Esophagus squamous epithelium (tissue), 5 donors: Measurements from ENCODE around the gene ACAD8. TPM values are rescaled to one million over a fixed set of nuclear protein-coding genes. Genes with fewer than 3 reads are reported as not detected.
"Not testable (repeated sequence)": the region's sequence is repeated elsewhere in the genome, so short reads cannot be mapped to it uniquely, and the experiment has no call there.

Experiments used
- DNase-seq: peaks from one replicate; lab custom pipeline; 2025; lab: John Stamatoyannopoulos, UW
- H3K27ac ChIP-seq, 4 donors: fragments of 200-600 bp; sonication (generic); one replicate each; pipeline ENCODE4 v1.5.1; 2016 to 2019; ENCODE audit warnings: mild to moderate bottlenecking in 1 of 4
- H3K27me3 ChIP-seq, 4 donors: fragments of 200-600 bp; sonication (generic); 1 replicate in 3 of 4; 2 replicates in 1 of 4; pipeline versions ENCODE4 v1.5.1 to v1.6.0; 2017 to 2021; ENCODE audit warnings: antibody characterized with exemption in 1 of 4
- H3K36me3 ChIP-seq, 3 donors: fragments of 200-600 bp; sonication (generic); one replicate each; pipeline ENCODE4 v1.5.1; 2016 to 2019
- H3K4me1 ChIP-seq, 3 donors: fragments of 200-600 bp; sonication (generic); one replicate each; pipeline ENCODE4 v1.5.1; 2017 to 2019
- H3K4me3 ChIP-seq, 4 donors: fragments of 200-600 bp; sonication (generic); 1 replicate in 3 of 4; 2 replicates in 1 of 4; pipeline ENCODE4 v1.5.1; 2016 to 2019; ENCODE audit warnings: mild to moderate bottlenecking in 2 of 4, moderate library complexity in 1 of 4
- H3K9me3 ChIP-seq, 3 donors: fragments of 200-600 bp; sonication (generic); one replicate each; pipeline ENCODE4 v1.5.1; 2016 to 2019
- POLR2A ChIP-seq, 4 donors: fragments of 450-650 bp; IDR thresholded peaks; one replicate each; pipeline ENCODE4 v1.6.1; 2017; ENCODE audit warnings: antibody characterized with exemption in 4 of 4, mild to moderate bottlenecking in 4 of 4, moderate library complexity in 3 of 4
- WGBS, 2 donors: methylation state at CpG; one replicate each; pipeline ENCODE4 v1.1.5; 2018; 5-methylcytosine and 5-hydroxymethylcytosine counted together
- intact Hi-C: fragments of 100-400 bp; cut with DNase I; formaldehyde crosslinking; loops from one replicate; pipeline ENCODE4 v1.15.0; 2022
- total RNA-seq, 4 donors: library from RNA; depleted of rRNA; stranded (reverse); fragments of >200 nt; gene quantifications; one replicate each; pipeline ENCODE4 v1.1.0, GENCODE V29; 2016
- TF ChIP-seq, protein P1 (sequence below), 6 experiments: fragments of 450-650 bp in 4 of 6; fragments of 200-600 bp in 2 of 6; sonication (generic) in 2 of 6; IDR thresholded peaks; one replicate each; pipeline ENCODE4 v1.5.1; 2016 to 2019; ENCODE audit warnings: antibody characterized with exemption in 6 of 6, mild to moderate bottlenecking in 4 of 6, moderate library complexity in 4 of 6
- donor health status: DM: yes; HTN: yes; CAD: no.

Gene ACAD8
- total RNA-seq, 4 donors from 2014 or later, result 11.3 to 25.1 (median 18.2) TPM

DNA sequence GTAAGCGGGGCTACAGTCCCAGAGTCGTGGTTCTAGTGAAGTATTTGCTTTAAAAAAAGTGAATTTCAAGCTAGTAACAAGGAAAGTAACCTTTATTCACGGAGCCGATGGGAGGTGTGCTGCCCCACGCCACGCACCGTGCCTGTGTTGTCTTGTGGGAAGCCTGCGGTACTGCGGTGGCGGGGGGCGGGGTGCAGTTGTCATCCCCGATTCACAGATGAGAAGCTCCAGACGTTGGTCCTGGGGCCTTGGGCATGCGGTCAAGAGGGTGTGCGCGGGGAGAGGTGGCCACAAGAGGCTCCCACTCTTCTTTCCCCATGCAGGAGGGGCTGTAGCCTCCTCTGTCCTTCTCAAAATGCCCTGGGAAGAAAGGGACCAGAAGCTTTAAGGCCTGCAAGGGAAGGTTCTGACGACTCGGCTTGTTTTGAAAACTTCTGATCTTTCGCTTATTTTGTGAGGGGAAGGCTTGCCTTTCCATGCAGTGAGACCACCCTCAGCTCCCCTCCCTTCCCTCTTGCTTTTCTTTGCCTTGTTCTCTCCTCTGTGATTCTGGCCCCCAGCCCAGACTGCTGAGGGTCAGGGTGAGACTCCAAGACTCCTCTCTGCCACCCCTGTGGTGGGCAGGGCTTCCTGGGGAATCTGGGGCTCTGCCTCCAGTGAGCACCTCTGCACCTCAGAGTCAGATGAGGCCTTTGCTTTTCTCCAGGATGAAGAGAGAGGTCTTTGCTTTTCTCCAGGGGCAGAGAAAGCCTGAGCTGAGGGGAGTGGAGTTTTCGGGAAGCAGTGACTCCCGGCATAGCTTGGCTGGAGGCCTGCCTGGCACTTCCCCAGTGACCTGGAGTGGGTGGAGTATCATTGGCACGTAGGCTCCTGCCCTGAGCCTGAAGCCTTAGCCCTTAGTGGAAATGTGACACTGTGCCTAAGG, 29.0 kb downstream of the ACAD8 start:
- 77 to 79% methylated on average over 8 of the region's 22 CpGs for WGBS, 2 donors
- intact Hi-C loops, result no loop called here

DNA sequence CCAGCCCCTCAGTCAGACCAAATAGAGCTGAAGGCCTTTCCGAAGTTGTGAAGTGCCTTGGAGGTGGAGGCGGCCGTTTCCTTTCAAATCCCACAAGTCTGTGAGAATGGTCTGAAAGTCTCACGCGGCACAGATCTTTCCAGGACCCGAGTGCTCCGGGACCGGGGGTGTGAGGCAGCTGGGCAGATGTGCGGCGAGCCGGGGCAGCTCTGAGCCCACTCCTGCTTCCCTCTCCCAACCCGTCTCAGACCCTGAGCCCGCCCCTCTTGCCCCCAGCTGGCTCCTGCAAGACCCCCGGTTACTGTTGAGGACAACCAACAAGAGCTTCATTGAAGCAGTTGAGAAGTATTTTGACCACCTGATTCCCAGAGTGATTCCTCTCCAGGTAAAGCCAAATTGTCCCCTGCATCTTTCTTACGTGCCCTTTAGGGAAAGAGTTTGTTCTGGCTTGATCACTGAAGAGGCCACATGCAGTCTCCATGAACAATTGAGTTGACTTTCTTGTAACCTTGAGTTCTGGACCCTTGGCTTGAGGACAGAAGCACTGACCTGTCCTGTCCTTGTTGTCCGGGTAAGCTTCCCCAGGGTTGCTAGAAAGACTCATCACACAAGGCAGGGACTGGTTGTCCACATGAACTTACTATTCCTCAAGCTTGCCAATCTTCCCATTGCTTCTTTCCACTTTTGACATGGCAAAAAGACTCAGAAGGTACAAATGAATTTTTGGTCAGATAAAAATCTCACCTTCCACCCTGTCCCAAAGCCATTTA, 30.3 kb downstream of the ACAD8 start:
- Histone ChIP-seq H3K4me1 (peaks cover 0 to 8% (median 0%) of the 10 kb centered on the region in 3 donors), H3K9me3 (no peaks in the 10 kb centered on the region), H3K36me3 (no peaks in the 10 kb centered on the region), H3K27me3 (peaks cover 0 to 31% (median 0%) of the 10 kb centered on the region in 4 donors), H3K27ac (no peak overlapping the region), H3K4me3 (no peak overlapping the region)
- DNase-seq, result no peak
- 88 to 96% methylated on average over 7 to 15 of the region's 16 CpGs for whole genome bisulfite sequencing, 2 donors
- TF ChIP-seq, protein P1, sequence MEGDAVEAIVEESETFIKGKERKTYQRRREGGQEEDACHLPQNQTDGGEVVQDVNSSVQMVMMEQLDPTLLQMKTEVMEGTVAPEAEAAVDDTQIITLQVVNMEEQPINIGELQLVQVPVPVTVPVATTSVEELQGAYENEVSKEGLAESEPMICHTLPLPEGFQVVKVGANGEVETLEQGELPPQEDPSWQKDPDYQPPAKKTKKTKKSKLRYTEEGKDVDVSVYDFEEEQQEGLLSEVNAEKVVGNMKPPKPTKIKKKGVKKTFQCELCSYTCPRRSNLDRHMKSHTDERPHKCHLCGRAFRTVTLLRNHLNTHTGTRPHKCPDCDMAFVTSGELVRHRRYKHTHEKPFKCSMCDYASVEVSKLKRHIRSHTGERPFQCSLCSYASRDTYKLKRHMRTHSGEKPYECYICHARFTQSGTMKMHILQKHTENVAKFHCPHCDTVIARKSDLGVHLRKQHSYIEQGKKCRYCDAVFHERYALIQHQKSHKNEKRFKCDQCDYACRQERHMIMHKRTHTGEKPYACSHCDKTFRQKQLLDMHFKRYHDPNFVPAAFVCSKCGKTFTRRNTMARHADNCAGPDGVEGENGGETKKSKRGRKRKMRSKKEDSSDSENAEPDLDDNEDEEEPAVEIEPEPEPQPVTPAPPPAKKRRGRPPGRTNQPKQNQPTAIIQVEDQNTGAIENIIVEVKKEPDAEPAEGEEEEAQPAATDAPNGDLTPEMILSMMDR (IDR thresholded peaks at IDR 0.05), result no peak
- TF ChIP-seq POLR2A (IDR thresholded peaks at IDR 0.05), result no peak
- intact Hi-C loops, result no loop called here

More for the DNA sequence above, 29.0 kb downstream of the ACAD8 start:
- peaks cover 0 to 8% (median 0%) of the 10 kb centered on the region in 3 donors for H3K4me1 ChIP-seq
- peaks cover 0 to 43% (median 3%) of the 10 kb centered on the region in 4 donors for H3K27me3 ChIP-seq
- no peak overlapping the region for H3K27ac ChIP-seq
- no peak overlapping the region for H3K4me3 ChIP-seq
- H3K36me3 ChIP-seq, result no peaks in the 10 kb centered on the region
- DNase-seq, result no peak
- peaks cover 0 to 4% (median 0%) of the 10 kb centered on the region in 3 donors for H3K9me3 ChIP-seq
- TF ChIP-seq, protein P1 (IDR thresholded peaks at IDR 0.05), result no peak

DNA sequence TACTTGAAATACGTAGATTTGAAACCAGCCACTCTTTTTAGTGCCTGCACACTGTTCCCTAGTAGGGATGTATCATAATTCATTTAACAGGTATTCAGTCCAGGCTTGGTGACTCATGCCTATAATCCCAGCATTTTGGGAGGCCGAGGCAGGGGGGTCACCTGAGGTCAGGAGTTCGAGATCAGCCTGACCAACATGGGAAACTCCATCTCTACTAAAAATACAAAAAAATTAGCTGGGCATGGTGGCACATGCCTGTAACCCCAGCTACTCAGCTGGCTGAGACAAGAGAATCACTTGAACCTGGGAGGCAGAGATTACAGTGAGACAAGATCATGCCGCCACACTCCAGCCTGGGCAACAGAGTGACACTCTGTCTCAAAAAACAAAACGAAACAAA, 31.0 kb downstream of the ACAD8 start:
- H3K4me3 ChIP-seq, H3K36me3 ChIP-seq, intact Hi-C loops, H3K4me1 ChIP-seq, DNase-seq, H3K27ac ChIP-seq, H3K9me3 ChIP-seq: not testable (repeated sequence)
- peaks cover 0 to 24% (median 0%) of the 10 kb centered on the region in 4 donors for H3K27me3 ChIP-seq
- WGBS, 2 donors, result 67 to 70% methylated on average over 5 of the region's 5 CpGs

DNA sequence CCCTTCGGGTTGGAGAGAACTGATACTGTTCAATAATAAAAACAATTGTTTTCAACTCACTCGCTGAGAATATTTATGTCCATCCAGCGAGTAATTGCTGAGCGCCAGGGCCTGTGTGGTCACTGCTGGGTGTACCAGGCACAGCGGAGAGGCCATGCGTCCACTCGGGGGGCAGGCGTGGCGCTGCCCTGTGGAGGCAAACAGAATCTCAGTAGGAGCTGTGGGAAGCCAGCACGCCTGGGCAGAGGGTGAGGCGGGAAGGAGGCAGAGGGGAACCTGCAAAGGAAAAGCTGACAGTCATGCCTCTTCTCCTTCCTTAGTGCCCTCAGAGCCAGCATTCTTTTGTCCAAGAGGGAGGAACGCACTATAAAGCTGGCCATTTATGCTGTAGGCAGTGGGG, 34.2 kb downstream of the ACAD8 start:
- Histone ChIP-seq H3K9me3 (no peaks in the 10 kb centered on the region), H3K27me3 (peaks cover 0 to 3% (median 0%) of the 10 kb centered on the region in 4 donors), H3K4me3 (no peak overlapping the region), H3K36me3 (no peaks in the 10 kb centered on the region), H3K27ac (no peak overlapping the region), H3K4me1 (peaks cover 0 to 5% (median 0%) of the 10 kb centered on the region in 3 donors)
- no peak for TF ChIP-seq POLR2A (IDR thresholded peaks at IDR 0.05)
- TF ChIP-seq, protein P1 (IDR thresholded peaks at IDR 0.05), result no peak
- DNase-seq, result no peak
- 80 to 83% methylated on average over 9 to 12 of the region's 12 CpGs for WGBS, 2 donors
- intact Hi-C loops, result no loop called here

DNA sequence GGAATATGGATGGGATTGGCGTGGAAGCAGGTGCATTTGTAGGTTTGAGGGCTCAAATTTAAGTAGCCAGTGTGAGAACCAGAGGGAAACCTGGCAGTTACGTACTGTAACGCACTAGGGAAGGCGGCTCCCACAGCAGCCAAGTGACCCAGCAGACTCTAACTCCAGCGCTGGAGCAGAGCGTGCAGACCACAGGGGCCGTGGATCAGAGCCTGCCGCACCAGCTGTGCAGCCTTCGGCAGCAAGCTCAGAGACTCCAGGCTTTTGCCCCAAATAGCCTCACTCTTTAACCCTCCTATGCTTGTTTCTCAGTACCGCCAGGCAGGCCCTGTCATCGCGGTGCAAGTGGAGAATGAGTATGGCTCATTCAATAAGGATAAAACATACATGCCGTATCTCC, 35.1 kb downstream of the ACAD8 start:
- intact Hi-C loops, result no loop called here
- Histone ChIP-seq H3K27ac (no peak overlapping the region), H3K36me3 (no peaks in the 10 kb centered on the region), H3K4me1 (no peaks in the 10 kb centered on the region), H3K9me3 (no peaks in the 10 kb centered on the region), H3K4me3 (no peak overlapping the region), H3K27me3 (no peaks in the 10 kb centered on the region)
- DNase-seq, result no peak
- WGBS, 2 donors, result 87 to 90% methylated on average over 13 of the region's 13 CpGs
- TF ChIP-seq, protein P1 (IDR thresholded peaks at IDR 0.05), result no peak
- TF ChIP-seq POLR2A (IDR thresholded peaks at IDR 0.05), result no peak
